TTC549 (cell line): ENCODE results near the gene TMEM169.
"Not testable (repeated sequence)": the region's sequence is repeated elsewhere in the genome, so short reads cannot be mapped to it uniquely, and the experiment has no call there.

Experiments
- FAIRE-seq: peaks from 2 replicates; lab custom pipeline; 2012; peaks lifted over from hg19 to GRCh38; lab: Jason Lieb, UNC

Gene TMEM169

GRCh38 chr2:216131175-216131926 lies 49.6 kb downstream of the TMEM169 start:
- no peak for FAIRE-seq

GRCh38 chr2:216132585-216132984 lies 50.9 kb downstream of the TMEM169 start:
- no peak for FAIRE-seq

GRCh38 chr2:216133397-216133796 lies 51.7 kb downstream of the TMEM169 start:
- no peak for FAIRE-seq

GRCh38 chr2:216134958-216135541 lies 53.3 kb downstream of the TMEM169 start:
- FAIRE-seq, result no peak

- FAIRE-seq, result no peak
Measured at GRCh38 chr2:216139884-216140283, 58.2 kb downstream of the TMEM169 start.

- not testable (repeated sequence) for FAIRE-seq
Measured at GRCh38 chr2:216141516-216141915, 59.8 kb downstream of the TMEM169 start.

- no peak for FAIRE-seq
Measured at GRCh38 chr2:216142540-216142939, 60.8 kb downstream of the TMEM169 start.

GRCh38 chr2:216144372-216144771 lies 62.7 kb downstream of the TMEM169 start:
- FAIRE-seq, result no peak

GRCh38 chr2:216144857-216145256 lies 63.1 kb downstream of the TMEM169 start:
- no peak for FAIRE-seq

GRCh38 chr2:216146573-216146972 lies 64.9 kb downstream of the TMEM169 start:
- FAIRE-seq, result no peak

GRCh38 chr2:216147172-216148131 lies 65.7 kb downstream of the TMEM169 start:
- no peak for FAIRE-seq

GRCh38 chr2:216148983-216149382 lies 67.3 kb downstream of the TMEM169 start:
- FAIRE-seq, result no peak

GRCh38 chr2:216149741-216150140 lies 68.0 kb downstream of the TMEM169 start:
- FAIRE-seq, result no peak

GRCh38 chr2:216151313-216152025 lies 69.8 kb downstream of the TMEM169 start:
- no peak for FAIRE-seq
